Stimulated activated CD4-positive, alpha-beta T cell treated with anti-CD3 and anti-CD28 coated beads, TNF-alpha, amount 100 ng/mL, for 24 hours (primary cell): Measurements from ENCODE around the gene ACO2.
"Not testable (repeated sequence)": the region's sequence is repeated elsewhere in the genome, so short reads cannot be mapped to it uniquely, and the experiment has no call there.

ENCODE experiments used
- DNase-seq, 3 experiments: peaks; one replicate each; pipeline ENCODE4 v3.0.0-alpha.2; 2020; ENCODE audit warnings: low read depth in 3 of 3

ACO2 gene

DNA sequence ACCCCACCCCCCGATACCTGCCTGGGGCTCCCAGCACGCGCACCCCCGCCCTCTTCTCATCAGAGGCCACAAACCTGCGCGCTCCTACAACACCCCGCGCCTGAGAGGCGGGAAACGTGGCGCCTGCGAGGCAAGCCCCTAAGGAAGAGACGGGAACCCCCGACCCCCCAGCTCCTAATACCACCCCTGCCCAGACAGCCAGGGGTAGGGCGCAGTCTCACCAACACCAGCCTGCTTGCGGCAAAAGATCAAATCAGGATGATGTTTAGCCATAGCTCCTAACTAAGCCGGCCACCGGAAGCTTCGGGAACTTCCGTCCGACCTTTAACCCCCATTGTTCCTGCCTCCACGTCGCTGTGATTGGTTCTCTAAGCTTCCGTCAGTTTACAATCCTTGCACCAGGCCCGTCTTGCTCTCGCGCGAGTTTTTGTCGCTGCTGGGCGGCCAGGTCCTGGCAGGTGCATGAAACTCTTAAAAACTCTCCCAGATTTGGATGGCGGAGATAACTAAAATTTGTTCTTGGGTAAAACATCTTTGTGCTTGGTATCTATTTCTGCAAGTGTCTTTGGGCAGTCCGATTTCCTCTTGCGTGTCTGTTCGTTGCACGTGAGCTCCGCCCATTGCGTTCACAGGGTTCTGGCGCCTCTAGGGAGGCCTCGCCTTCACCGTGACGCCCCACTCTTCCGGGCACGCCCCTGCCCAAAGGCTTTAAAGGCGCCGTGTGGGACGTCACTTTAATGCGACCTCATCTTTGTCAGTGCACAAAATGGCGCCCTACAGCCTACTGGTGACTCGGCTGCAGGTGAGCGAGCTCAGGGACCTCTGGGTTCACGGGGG, at the start of gene ACO2, which contains the start of gene PHF5A:
ACO2 (plus strand) TSS at position 737 of the 837 bp plus-strand sequence; CDS start at position 767, 30 bp downstream.
PHF5A (minus strand) TSS at position 312 of the 837 bp plus-strand sequence; CDS start at position 273, 39 bp downstream.
- peak; percentile 97 to 98 (median 98) for DNase-seq

DNA sequence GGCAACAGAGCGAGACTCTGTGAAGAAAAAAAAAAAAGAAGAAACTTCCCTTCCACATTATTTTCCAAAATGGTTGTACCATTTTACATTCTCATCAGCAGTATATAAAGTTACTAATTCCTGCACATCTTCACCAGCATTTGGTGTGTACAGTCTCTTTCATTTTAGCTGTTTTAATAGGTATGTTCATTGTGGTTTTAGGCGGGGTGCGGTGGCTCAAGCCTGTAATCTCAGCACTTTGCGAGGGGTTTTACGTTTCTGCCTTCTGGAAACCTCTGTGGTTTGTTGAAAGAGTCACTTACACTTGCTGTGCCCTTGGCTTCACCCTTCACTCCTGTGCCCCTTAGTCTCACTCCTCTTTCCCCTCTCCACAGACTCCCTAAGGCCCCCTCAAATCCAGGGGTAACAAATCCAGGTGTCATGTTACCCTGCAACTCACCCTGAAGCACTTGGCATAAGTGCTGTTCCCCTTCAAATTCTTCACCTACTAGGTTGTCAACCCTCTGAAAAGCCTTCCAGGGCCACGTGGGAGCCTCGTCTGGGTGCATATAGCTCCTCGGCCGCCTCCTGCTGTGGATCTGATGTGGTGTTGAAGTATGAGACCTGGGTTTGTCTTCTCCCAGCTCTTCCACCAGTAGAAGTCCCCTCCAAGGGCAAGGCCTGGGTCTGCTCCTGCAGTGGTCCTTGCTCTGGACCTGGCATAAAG, 43.1 kb upstream of the ACO2 start:
- DNase-seq = peak in 1 of 3 experiments; percentile 15

DNA sequence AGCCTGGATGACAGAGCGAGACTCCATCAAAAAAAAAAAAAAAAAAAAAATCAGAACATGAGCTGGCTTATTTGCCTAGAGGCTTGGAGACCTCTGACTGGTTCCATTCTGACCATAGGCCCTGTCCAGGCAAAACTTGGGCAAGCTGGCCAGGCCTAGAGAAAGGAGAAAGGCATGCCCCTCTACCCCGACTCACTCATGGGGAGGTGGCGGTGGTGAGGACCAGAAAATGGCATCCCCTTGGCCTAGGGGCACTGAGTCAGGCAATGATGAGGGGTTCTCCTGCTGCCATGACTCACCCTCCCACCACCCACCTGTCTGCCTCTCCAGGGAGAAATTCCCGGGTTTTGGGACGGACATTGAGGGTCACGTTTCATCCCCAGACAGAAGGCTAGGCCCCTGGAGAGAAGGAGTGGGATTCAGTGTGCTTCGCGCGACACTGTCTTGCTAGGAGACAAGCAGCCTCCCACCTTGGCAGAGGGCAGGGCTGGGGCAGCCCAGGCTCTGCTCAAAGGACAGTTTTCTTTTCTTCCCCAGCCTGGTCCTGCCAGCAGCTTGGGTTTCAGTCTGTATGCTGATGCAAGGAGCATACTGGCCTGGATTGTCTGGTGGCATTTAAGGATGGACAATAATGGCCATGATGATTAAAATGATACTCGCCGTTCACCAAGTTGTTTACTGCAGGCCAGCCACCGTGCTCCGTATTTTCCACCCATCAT, 39.5 kb upstream of the ACO2 start:
- DNase-seq = no peak

DNA sequence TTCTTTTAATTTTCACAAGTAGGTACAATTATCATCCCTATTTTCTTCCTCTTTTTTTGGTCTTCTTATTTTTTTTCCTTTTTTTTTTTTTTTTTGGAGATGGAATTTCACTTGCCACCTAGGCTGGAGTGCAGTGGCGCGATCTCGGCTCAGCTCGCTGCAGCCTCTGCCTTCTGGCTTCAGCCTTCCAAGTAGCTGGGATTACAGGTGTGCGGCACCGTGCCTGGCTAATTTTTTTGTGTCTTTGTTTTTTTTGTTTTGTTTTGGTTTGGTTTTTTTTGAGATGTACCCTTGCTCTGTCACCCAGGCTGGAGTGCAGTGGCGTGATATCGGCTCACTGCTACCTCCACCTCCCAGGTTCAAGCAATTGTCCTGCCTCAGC, 39.0 kb upstream of the ACO2 start:
- DNase-seq = no peak

DNA sequence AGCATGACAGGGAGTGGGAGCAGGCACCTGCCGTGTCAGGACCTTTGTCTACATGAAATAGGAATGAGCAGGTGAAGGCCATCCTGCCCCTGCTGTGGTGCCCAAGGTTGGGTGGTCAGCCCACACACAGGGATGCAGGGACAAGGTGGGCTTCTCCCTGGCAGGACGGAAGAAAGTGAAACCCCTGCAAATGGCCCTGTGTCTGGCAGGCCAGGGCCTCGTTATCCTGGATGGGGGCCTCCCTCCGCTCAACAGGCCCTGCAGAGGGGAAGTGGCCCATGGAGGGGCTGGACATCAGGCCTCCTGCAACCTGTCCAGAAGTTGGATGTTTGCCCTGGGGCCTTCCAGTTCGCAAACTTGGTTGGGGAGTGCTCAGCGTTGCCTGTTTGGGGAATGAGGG, 37.3 kb upstream of the ACO2 start:
- no peak for DNase-seq

DNA sequence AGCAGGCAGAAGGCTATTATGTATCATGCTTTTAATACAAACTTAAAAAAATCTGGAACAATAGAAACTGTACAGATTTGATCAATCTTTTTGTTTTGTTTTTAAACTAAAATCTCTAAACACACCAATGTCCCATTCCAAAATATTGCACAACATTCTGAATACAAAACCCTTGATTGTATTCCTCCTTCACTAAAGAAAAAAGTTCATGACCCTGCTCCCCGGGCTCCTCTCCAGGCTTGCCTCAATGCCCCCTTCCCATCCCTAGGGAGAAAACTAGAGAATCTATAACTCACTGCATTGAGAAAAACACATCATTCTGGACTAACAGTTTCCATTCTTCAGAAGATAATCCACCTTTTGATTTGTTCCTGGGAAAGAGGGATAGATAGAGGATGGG, 35.4 kb upstream of the ACO2 start:
- not testable (repeated sequence) for DNase-seq

DNA sequence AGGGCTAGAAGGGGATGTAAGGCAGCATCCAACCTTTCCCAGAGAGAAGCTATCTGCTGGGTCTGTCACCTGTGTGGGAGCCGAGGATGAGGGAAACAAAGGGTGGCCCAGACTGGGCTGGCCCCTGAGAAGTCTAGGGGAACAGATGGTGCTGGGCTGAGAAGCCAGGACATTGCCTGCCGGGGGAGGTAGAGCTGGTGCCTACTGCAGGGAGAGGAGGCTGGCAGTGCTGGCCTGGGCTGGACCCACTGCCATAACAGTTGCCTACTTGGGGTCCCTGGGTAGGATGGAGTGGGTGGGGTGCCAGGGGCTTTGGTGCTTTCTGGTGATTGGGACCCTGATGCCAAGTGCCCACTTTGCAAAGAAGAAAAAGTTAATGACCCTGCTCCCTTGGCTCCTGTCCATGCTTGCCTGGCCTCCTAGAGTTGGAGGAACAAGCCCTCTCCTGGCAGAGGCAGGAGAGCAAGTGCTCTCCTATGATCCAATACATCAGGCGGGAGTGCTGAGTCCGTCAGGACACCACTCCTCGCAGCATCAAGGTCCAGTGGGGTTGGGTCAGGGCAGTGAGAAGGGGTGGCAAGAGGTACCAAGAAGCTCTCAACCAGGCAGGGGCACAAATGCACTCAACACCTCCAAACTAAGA, 34.4 kb upstream of the ACO2 start:
- not testable (repeated sequence) for DNase-seq

DNA sequence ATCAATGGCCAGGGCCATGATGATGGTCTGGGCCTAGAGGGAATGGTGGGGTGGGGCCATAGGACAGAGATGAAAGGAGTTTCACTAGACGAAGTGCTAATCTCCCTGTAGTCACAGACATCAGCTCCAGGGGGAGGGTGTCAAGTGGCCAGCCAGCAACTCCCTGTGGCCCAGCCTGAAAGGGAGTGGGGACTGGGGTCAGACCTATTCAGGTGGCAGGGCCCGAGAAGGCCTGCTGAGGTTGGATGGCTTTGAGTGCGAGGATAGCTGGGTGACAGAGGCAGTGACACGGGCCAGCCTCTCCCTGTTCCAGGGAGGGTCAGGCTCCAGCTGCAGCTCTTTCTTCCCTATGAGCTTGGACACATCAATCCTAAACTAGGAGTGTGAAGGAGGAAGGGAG, 33.4 kb upstream of the ACO2 start:
- DNase-seq = no peak

DNA sequence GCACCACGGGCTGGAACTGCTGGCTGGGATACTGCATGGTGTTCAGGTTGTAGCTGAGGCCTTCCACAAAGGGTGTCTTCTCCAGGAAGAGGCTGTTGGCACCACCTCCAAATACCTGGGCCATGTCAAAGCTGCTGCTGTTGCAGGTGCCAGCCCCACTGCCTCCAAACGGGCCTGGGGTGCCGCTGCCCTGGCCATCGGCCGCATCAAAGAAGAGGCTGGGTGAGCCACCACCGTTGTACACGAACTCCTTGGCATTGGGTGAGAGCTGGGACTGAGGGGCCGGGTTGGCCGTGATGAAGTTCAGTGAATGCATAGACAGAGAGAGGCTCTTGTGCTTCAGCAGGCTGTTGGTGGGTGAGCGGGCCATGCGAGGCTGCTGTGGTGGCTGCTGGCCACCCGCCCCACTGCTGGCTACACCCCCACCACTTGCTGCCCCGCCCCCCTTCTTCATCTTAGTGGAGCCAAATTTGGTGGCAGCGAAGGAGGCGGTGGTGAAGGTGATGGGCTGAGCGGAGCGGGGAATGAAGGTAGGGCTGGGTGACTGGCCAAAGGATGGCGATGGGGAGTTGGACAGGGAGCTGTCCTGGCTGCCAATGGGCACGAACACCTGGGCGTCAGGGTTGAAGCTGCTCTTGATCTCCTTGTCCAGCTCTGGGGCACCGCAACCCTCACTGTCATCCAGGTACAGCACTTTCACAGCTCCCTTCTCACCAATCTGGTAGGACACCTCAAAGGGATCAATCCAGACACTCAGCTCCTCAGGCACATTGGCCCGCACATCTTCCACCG, 32.4 kb upstream of the ACO2 start:
- no peak for DNase-seq

DNA sequence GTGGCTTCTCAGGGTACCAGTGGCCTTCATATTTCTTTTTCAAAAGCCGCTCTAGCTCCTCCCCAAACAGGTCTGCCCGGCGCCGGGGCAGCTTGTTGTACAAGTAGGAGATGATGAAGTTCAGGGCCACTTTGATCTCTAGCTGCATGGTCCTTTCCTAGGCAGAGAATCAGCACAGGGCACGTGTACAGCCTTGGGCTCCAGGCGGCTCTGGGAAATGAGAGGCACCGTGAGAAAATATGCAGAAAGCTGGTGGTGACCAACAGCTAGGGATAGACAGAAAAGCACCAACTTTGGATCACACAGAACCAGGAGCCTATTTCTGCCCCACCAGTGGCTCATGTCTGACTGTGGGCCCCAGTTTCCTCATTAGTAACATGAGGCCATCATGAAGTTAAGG, 31.7 kb upstream of the ACO2 start:
- DNase-seq = no peak

DNA sequence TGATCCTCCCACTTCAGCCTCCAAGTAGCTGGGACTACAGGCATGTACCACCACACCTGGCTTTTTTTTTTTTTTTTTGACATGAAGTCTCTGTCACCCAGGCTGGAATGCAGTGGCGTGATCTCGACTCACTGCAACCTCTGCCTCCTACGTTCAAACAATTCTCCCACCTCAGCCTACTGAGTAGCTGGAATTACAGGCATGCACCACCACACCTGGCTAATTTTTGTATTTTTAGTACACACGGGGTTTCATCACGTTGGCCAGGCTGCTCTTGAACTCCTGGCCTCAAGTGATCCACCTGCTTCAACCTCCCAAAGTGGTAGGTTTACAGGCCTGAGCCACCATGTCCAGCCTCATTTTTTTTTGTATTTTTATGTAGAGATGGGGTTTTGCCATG, 28.4 kb upstream of the ACO2 start:
- not testable (repeated sequence) for DNase-seq

DNA sequence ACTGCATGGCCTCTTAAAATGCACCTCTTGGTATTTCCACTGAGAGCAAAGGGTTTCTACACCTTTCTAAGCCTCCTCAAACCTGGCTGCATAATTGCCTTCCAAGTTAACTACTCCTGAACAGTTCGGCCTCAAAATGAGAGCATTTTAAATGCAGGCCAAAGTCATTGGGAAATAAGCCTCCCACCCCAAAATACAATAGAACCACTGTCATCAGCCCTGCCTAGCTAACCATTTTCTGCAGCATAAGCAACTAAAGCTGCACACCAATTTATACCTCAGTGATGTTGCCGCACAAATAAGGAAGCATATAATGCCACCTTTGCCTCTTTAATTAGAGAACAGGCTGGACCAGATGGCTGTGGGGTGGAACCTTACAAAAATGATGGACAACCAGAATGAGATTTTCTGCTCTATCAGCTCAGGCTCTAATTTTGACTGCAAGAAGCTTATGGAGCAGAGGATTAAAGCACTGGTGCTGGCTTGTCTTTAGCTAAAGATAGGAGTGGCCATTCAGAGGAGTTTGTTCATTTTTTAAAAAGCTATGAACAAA, 26.6 kb upstream of the ACO2 start:
- no peak for DNase-seq

DNA sequence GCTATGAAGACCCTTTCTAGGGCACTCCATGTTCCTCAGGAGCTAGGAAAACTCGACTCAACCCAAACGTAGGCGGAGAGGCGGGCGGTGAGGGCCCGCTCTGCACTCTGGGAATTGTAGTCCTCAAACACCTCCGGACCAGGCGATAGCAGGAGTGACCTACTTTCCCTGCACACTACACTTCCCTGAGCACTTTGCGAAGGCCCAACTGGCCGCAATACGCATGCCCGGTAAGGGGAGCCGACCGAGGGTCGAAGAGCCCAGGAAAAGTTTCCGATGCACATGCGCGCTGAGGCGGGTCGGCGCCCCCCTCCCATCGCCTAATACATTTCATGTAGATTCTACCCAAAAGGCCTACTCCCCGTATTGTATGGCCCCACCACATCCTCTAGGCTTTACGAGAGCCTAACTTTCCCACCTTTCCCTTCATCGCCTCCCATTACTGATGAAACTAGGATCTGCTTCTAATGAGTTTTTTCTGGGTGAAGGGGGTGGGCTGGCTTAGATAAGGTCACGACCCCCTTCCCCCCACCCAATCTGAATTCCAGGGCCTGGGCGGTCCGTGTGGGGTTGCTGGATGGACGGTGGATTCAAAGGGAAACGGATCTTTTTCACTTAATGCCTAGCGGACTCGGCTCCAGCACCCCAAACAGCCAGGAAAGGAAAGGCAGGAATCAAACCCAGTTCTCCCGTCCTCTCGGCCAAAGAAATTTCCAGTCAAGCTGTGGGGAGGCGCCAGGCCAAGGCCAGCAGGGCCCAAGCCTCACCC, 24.4 kb upstream of the ACO2 start:
- DNase-seq = peak; percentile 73 to 87 (median 73)

DNA sequence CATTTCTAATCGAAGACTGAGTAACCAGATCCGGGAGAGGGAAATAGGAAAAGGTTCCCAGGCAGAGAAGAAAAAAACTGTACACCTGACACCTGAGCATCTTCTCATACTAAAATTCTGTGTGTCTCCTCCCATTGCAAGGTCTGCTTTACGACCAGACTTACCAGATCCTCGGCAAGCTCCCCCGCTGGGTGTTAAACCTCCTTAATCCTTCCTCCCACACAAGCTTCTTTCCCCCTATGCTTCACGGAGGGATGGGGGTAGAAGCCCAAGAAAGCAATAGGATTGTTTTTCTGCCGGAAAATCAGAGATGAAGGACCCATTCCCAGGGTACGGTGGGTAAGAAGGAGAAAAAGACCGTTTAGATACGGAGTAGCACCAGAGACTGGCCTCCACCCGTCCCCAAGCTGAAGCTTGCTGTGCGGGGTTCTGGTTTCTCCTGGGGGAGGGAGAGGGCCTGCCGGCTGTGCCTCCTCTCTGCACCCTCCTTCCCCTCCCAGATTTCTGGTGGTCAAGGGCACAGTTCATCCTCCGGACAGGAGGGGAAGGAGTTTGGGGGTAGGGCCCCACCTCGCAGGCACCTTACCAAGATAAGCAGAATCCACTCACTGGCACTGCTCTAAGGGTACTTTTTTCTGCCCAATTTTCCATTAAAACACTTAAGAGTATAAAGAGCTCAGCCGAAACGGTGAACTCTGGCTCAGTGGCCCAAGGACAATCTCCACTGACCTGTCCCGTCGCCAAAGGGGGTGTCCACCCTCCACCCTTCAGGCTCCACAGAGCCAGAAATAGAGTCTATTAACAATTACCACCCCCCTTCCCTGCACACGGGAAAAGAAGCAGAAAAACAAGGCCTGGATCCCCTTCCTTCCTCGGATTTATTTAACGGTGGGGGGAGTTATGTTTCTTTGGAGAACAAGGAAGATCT, 23.5 kb upstream of the ACO2 start:
- DNase-seq = peak in 1 of 3 experiments; percentile 21

DNA sequence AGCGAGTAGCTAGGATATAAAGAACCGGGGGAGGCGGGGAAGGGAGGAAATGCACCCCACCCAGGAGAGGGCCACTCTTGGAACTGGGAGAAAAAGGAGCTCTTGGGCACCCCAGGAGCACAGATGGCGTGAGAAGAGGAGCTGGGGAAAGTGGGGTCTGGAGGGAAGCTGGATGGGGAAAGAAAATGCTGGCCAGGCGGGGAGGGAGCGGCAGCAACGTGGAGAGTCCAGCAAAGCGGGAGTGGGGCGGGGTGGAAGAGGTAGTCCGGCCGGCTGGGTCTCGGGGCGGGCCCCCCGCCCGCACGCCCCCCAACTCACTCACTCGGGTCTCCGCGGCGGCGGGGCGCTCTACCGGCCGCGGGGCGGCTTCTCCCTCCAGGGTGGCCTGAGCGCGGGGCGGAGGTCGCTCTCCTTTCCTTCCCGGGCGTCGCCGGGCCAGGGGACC, 22.8 kb upstream of the ACO2 start:
- peak in 1 of 3 experiments; percentile 16 for DNase-seq

DNA sequence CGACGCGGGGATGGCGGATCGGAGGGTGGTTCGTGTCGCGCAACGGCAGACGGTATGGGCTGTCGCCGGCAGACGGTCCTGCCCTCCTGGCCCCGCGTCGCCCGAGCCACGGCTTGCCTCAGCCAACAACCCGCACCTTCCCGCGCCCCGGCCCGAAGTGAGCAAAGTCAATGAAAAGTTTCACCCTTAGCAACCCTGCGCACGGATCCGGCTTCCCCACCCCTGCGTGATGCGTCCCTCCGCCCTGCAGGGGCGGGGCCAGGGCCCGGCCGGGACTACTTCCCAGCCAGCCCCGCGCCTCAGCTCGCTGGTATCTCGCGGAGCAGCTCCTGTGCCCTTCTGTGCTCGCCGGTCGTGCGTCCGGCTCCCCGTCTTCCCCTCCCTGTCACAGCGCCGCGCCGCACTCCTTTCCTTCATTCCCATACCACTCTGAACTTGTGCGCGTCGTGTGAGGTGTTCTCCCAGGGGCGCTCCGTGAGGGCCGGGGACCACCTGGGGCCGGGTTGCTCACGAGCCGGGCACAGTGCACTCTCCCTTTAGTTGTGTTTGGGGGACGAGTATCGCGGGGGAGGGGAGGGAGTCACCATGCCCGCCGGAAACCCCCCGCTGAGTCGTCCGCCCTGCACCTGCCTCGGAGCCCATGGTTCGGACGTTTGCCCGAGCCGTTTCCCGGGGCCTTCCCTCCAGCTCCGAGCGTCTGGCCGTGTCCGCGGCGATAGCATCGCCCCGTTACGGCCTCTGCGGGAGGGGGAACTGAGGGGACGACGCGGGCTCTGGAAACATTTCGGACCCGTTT, 22.1 kb upstream of the ACO2 start, which contains the start of gene TOB2:
TOB2 (minus strand) TSS at position 163 of the 796 bp plus-strand sequence. CDS start 9,456 bp downstream, outside the sequence.
- peak; percentile 89 to 93 (median 89) for DNase-seq

DNA sequence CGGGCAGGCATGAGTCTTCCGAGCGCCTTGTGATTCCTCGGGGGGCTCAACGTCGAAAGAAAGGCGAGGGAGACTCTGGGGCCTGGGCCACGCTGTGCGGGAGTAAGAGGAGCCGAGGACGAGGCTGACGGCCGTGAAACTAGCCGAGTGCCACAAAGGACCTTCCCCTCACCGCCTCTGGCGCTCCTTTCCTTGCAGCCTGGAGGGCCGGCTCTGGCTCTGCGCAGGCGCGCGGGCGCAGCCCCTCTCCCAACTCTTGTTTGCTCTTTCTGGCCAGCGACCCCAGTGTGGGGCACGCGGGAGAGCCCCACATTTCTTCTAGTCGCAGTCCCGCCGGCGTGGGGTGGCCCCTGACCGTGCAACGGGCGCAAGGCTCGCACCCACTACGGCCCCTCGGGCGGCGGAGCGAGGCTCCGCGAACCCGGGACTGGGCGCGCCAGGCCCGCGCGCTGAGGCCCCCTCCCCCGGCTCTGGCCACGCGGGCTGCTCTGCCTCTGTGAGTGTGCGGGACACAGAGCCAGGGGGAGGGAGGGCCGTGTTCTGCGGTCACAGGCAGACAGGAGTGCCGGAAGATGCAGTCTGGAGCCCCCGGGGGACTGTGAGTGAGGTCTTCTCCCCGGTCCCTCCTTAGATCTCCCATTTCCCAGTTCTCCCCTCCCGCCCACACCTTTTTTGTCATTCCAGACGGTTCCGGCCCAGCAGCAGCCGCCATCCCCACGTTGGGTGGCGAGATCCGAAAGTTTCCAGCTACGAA, 21.3 kb upstream of the ACO2 start:
- DNase-seq = peak; percentile 34 to 63 (median 35)
